Ovary (tissue), 9 donors: ENCODE measurements around the gene SSC5D. TPM values are rescaled to one million over a fixed set of nuclear protein-coding genes. Genes with fewer than 3 reads are reported as not detected.

Source experiments
- DNase-seq, 5 donors: peaks; one replicate each; pipeline ENCODE4 v3.0.0-alpha.2; 2019 to 2020
- H3K27ac ChIP-seq, 2 donors: fragments of 200-600 bp; one replicate each; pipeline versions ENCODE4 v1.5.1 to v1.8.0; 2019 to 2022
- H3K27me3 ChIP-seq: fragments of 200-600 bp; one replicate; pipeline ENCODE4 v1.8.0; 2022
- H3K36me3 ChIP-seq: fragments of 200-600 bp; sonication (generic); one replicate; pipeline ENCODE4 v1.5.1; 2019
- H3K4me1 ChIP-seq: one replicate; pipeline ENCODE4 v1.8.1; 2013; ENCODE audit warnings: mild to moderate bottlenecking, moderate library complexity; ENCODE audit not compliant: insufficient read depth
- H3K4me3 ChIP-seq: fragments of 200-600 bp; sonication (generic); one replicate; pipeline ENCODE4 v1.5.1; 2017
- H3K9me3 ChIP-seq, 2 donors: fragments of 200-600 bp in 1 of 2; sonication (generic) in 1 of 2; one replicate each; pipeline versions ENCODE4 v1.5.1 to v1.8.1; 2013 to 2019; ENCODE audit warnings: mild to moderate bottlenecking in 1 of 2, moderate library complexity in 1 of 2
- EP300 ChIP-seq: sonication (generic); formaldehyde crosslinking; IDR thresholded peaks from one replicate; pipeline ENCODE4 v1.6.1; 2017; ENCODE audit warnings: antibody characterized with exemption
- POLR2A ChIP-seq: fragments of 450-650 bp; IDR thresholded peaks from one replicate; pipeline ENCODE4 v1.6.1; 2017; ENCODE audit warnings: antibody characterized with exemption, mild to moderate bottlenecking, moderate library complexity
- WGBS, 3 donors: extraction: QIAGEN DNeasy Blood & Tissue Kit in 1 of 3; methylation state at CpG; one replicate each; pipeline versions ENCODE4 v1.1.5 to v1.1.7; 2013 to 2017; 5-methylcytosine and 5-hydroxymethylcytosine counted together
- intact Hi-C, 4 donors: fragments of 100-400 bp; cut with DNase I; formaldehyde crosslinking; loops; one replicate each; pipeline versions ENCODE4 v1.11.0 to v1.15.1; 2022 to 2023
- polyA plus RNA-seq, 2 donors: library from polyadenylated mRNA; stranded (reverse); fragments of 200-250 nt in 1 of 2; fragments of 350-450 nt in 1 of 2; fragmentation: Illumina TruSeq in 1 of 2; extraction: RNeasy Lipid Tissue Mini Kit (QIAGEN cat#74804) in 1 of 2; gene quantifications; one replicate each; pipeline ENCODE4 v1.2.3, GENCODE V29; 2013 to 2014
- total RNA-seq, 7 donors: library from RNA; depleted of rRNA in 2 of 7; stranded (reverse); fragments of >200 nt in 2 of 7; fragmentation: NEBNext Ultra II Directional in 3 of 7; extraction: Animal tissue kit (Norgen Biotek cat#: 25700) in 3 of 7; gene quantifications; one replicate each; pipeline versions ENCODE4 v1.1.0 to v1.2.4, GENCODE V29; 2016 to 2023
- TF ChIP-seq, protein P1 (sequence below), 3 donors: fragments of 450-650 bp in 2 of 3; fragments of 200-600 bp in 1 of 3; IDR thresholded peaks; one replicate each; pipeline versions ENCODE4 v1.5.1 to v1.8.0; 2016 to 2022; ENCODE audit warnings: antibody characterized with exemption in 3 of 3, mild to moderate bottlenecking in 1 of 3
- donor health status: DM: no; HTN: no; CAD: no; lungs with moderate emphysema.
- donor health status: DM: no; HTN: no; CAD: no.
- donor health status: Bipolar disorder and iron deficiency.
- donor health status: DM: yes; HTN: yes; CAD: no.
- donor health status: DM: no; HTN: no; CAD: no.
- donor health status: DM: yes; HTN: yes; CAD: no.

SSC5D gene
- total and polyA plus RNA-seq, 9 donors: 5.7 to 29.7 (median 12.4) TPM

GRCh38 chr19:55471266-55471665 lies 17.0 kb upstream of the SSC5D start:
- no peak for DNase-seq
- H3K27ac ChIP-seq: no peak overlapping the region
- WGBS, 3 donors: 82 to 86% (median 83%) methylated on average over 13 of the region's 13 CpGs
- no peaks in the 10 kb centered on the region for H3K27me3 ChIP-seq
- no peak overlapping the region for H3K4me3 ChIP-seq
- H3K4me1 ChIP-seq: peaks cover 7% of the 10 kb centered on the region
- no peaks in the 10 kb centered on the region for H3K36me3 ChIP-seq
- intact Hi-C loops: no loop called here
- no peaks in the 10 kb centered on the region for H3K9me3 ChIP-seq
- TF ChIP-seq, protein P1, sequence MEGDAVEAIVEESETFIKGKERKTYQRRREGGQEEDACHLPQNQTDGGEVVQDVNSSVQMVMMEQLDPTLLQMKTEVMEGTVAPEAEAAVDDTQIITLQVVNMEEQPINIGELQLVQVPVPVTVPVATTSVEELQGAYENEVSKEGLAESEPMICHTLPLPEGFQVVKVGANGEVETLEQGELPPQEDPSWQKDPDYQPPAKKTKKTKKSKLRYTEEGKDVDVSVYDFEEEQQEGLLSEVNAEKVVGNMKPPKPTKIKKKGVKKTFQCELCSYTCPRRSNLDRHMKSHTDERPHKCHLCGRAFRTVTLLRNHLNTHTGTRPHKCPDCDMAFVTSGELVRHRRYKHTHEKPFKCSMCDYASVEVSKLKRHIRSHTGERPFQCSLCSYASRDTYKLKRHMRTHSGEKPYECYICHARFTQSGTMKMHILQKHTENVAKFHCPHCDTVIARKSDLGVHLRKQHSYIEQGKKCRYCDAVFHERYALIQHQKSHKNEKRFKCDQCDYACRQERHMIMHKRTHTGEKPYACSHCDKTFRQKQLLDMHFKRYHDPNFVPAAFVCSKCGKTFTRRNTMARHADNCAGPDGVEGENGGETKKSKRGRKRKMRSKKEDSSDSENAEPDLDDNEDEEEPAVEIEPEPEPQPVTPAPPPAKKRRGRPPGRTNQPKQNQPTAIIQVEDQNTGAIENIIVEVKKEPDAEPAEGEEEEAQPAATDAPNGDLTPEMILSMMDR (IDR thresholded peaks at IDR 0.05): no peak
- TF ChIP-seq EP300: no peak
- TF ChIP-seq POLR2A: no peak

- no peaks in the 10 kb centered on the region for H3K27me3 ChIP-seq
- intact Hi-C loops: no loop called here
- peaks cover 5% of the 10 kb centered on the region for H3K4me1 ChIP-seq
- DNase-seq: no peak
- H3K9me3 ChIP-seq: no peaks in the 10 kb centered on the region
- 67 to 73% (median 67%) methylated on average over 8 of the region's 8 CpGs for WGBS, 3 donors
- no peak overlapping the region for H3K4me3 ChIP-seq
- no peaks in the 10 kb centered on the region for H3K36me3 ChIP-seq
- TF ChIP-seq POLR2A: no peak
- TF ChIP-seq, protein P1 (IDR thresholded peaks at IDR 0.05): no peak
- TF ChIP-seq EP300: no peak
- H3K27ac ChIP-seq: no peak overlapping the region
Measured at GRCh38 chr19:55472463-55472862, 15.8 kb upstream of the SSC5D start.

DNA sequence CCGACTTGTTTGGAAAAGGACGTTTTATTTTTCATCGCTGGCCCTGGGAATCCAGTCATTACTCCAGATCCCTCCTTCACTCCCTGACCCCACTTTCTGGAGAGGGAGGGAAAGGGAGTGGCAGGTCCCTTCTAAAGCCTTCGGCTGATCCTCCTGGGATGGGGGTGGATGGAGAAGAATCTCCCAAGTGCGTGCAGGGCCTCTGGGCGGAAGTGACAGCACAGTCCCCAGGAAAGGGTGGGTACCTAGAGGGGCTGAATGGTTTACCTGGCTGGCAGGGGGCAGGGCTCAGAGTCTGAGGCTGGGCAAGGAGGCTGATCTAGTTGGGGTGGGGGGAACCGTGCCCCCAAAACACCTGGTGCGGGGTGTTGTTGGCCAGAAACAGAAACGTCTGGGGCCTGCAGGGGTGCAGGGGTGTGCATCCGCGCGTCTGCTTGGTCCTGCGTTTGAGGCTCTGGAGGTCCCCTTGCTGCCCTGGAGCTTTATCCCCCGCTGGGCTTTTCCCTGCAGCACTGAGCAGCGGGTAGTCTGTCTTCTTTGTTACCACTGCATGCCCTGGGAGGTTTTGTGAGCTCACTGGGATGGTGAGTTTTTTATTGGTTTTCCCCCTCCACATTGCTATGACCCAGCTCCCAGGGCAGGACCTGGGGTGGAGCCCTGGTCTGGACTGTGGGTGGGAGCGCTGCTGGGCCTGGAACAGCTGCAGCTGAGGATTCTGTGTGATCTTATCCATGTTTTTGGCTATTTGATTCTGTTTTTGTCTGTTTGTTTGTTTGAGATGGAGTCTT lies 14.8 kb upstream of the SSC5D start:
- H3K4me3 ChIP-seq: no peak overlapping the region
- no peak overlapping the region for H3K27ac ChIP-seq
- no peaks in the 10 kb centered on the region for H3K36me3 ChIP-seq
- no peaks in the 10 kb centered on the region for H3K27me3 ChIP-seq
- H3K4me1 ChIP-seq: peaks cover 6% of the 10 kb centered on the region
- H3K9me3 ChIP-seq: no peaks in the 10 kb centered on the region
- 49 to 64% (median 58%) methylated on average over 16 of the region's 16 CpGs for WGBS, 3 donors
- no peak for DNase-seq
- TF ChIP-seq, protein P1 (IDR thresholded peaks at IDR 0.05): no peak
- TF ChIP-seq POLR2A (no peak), EP300 (no peak)
- intact Hi-C loops: no loop called here

GRCh38 chr19:55474269-55475265 lies 13.7 kb upstream of the SSC5D start:
- 86 to 88% (median 87%) methylated on average over 18 to 19 of the region's 19 CpGs for WGBS, 3 donors
- Histone ChIP-seq H3K4me3 (no peak overlapping the region), H3K27me3 (no peaks in the 10 kb centered on the region), H3K9me3 (no peaks in the 10 kb centered on the region), H3K27ac (no peak overlapping the region), H3K36me3 (no peaks in the 10 kb centered on the region), H3K4me1 (peaks cover 6% of the 10 kb centered on the region)
- intact Hi-C loops: no loop called here
- TF ChIP-seq EP300 (no peak), POLR2A (no peak)
- TF ChIP-seq, protein P1 (IDR thresholded peaks at IDR 0.05): no peak
- no peak for DNase-seq
